AG09319 (cell line): ENCODE data around the gene IFI27L1.

Source experiments
- DNase-seq: peaks from one replicate; pipeline ENCODE4 v3.0.0-alpha.2; 2010; ENCODE audit warnings: low read depth; ENCODE audit errors: extremely low read depth
- TF ChIP-seq, protein P1 (sequence below): IDR thresholded peaks from 2 replicates; pipeline ENCODE4 v1.5.1; 2011; ENCODE audit warnings: low read depth, mild to moderate bottlenecking, inconsistent platforms, low read length, moderate library complexity

Gene IFI27L1

DNA sequence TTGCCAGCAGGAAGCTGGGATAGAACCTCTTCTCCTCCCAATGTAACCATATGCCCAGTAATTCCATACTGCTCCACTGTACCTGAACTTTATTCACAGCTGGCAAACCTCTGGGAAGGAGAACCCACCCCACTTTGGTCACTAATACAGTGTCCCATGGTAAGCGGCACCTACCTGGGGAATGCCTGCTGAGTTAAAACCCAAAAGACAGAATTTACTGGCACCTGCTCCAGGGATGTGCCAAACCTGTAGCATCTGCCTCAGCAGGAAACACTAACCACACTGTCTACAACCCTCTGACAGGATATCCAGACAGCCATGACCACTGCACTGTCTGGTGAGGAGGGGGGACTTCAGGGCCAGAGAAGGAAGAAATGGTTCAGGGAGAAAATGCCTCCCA, 26.7 kb upstream of the IFI27L1 start:
- no peak for DNase-seq
- TF ChIP-seq, protein P1, sequence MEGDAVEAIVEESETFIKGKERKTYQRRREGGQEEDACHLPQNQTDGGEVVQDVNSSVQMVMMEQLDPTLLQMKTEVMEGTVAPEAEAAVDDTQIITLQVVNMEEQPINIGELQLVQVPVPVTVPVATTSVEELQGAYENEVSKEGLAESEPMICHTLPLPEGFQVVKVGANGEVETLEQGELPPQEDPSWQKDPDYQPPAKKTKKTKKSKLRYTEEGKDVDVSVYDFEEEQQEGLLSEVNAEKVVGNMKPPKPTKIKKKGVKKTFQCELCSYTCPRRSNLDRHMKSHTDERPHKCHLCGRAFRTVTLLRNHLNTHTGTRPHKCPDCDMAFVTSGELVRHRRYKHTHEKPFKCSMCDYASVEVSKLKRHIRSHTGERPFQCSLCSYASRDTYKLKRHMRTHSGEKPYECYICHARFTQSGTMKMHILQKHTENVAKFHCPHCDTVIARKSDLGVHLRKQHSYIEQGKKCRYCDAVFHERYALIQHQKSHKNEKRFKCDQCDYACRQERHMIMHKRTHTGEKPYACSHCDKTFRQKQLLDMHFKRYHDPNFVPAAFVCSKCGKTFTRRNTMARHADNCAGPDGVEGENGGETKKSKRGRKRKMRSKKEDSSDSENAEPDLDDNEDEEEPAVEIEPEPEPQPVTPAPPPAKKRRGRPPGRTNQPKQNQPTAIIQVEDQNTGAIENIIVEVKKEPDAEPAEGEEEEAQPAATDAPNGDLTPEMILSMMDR: no peak

DNA sequence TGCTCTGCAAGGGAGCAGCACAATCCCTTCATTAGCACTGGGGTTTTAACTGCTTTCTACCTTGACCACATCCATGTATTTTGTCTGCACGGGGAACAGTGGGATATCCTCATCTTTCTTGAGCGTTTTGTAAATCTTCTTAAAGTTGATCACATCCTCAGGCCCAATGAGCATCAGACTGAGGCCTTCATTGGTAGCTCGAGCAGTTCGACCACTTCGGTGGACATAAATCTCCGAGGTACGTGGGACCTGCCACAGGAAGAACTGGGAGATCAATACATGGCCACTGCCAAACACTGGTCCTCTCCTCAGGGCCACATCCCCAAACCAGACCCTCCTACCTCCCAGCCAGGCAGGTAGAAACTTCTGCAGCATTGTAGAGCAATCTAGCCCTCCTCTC, 26.2 kb upstream of the IFI27L1 start:
- TF ChIP-seq, protein P1: no peak

DNA sequence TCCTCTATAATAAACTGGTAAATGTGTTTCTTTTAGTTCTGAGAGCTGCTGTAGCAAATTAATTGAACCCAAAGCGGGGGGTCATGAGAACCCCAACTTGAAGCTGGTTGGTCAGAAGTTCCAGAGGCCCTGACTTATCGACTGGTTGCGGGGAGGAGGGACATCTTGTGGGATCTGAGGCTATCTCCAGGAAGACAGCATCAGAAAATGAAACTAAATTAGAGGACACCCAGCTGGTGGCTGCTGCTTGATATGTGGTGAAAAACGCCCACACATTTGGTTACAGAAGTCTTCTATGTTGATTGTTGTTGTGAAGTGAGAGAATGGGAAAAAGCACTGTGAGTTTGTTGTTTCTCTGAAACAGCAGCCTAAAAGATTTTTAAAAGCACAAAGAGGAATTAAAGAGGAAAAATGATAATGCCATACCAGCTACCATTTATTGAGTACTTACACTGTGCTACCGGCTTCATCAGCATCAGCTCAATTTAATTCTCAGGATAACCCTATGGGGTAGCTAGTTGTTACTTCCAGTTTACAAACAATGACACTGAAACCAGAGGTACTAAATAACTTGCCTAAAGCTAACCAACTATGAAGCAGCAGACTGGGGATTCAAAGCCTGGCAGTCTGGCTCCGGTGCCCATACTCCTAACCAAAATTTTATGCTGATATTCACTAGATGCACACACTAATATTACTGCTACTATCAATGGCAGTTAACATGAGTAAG, 24.4 kb upstream of the IFI27L1 start:
- TF ChIP-seq, protein P1: no peak
- DNase-seq: no peak

More for the DNA sequence above, 26.2 kb upstream of the IFI27L1 start:
- no peak for DNase-seq

DNA sequence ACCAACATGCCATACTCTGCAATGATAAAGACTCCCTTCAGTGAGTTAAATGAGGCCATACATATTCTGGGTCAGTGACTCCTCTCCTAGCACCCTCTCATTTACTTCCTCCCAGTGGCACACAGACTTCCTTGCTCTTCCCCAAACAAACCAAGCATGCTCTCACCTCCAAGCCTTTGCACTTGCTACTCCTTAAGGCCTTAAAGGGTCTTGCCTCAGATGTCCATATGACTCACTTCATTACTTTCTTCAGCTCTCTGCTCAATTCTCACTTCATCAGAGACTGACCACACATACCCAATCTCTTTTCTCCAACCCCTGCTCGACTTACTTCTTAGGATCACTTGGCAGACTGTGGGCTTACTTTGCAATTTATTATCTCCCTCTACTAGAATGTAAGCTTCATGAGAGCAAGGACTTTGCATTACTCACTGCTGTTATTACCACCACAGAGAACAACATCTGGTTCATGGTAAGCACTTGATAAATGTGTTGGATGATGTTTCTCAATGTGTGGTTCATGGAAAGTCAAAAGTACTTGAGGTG, 22.9 kb upstream of the IFI27L1 start:
- TF ChIP-seq, protein P1: no peak
- DNase-seq: no peak

DNA sequence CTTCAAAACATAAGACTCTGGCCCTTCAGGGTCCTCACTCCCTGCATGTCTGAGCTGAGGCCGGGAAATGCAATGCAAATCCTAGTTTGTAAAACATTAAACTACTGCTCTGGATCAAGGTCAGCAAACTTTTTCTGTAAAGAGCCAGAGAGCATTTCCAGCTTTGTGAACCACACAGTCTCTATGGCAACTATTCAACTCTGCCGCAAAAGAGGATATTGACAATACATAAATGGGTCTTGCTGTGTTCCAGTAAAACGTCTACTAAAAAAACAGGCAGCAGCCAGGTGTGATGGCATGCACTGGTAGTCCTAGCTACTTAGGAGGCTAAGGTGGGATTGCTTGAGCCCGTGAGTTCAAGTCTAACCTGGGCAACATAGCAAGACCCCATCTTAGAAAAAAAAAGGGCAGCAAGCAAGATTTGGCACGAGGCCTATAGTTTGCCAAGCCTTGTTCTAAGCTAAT, 22.4 kb upstream of the IFI27L1 start:
- TF ChIP-seq, protein P1: no peak
- no peak for DNase-seq

DNA sequence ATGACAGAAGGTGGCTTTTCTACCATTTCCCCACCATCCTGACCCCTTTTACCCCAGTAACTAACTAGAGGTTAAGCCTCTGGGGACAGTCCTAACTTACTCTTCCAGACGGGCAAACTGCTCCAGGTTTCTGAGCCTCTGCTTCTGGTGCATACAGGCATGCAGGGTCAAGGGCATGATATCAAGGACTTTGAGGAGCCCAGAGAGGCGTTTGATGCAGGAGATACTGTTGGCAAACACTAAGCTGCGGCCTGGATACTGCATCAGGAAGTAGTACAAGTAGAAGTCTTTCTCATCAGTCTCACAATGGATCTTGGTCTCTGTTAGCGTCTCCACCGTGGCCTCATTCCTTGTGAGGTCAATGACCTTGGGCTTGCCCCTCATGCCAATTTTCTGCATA, 21.1 kb upstream of the IFI27L1 start:
- DNase-seq: no peak
- TF ChIP-seq, protein P1: no peak

DNA sequence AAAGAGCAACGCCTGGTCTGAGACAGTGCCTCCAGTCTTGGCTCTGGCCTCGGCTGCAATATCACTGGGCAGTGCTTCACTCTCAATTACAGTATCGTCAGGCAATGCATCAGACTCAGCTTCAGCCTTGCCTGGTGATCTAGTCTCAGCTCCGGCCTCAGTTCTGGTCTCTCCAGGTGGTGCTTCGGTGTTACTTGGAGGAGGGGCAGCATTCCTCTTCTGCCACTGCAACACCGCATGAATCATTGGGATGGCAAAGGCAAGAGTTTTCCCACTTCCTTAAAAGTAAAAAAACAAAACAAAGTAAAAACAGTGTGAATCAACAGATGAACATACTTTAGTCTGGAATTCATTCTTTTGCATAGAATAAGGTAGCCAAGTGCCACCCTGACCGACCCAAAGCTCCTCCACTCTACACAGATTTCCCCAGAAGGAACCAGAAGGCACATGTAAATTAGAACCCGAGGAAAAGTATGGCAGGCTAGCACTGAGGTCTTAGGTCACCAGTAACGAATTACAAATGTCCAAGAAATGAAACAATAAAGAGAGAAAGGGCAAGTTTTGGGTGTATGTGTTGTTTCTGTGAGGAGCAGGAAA, 18.7 kb upstream of the IFI27L1 start:
- DNase-seq: no peak
- TF ChIP-seq, protein P1: no peak
